ENCODE data around the gene AGO4.

DNA sequence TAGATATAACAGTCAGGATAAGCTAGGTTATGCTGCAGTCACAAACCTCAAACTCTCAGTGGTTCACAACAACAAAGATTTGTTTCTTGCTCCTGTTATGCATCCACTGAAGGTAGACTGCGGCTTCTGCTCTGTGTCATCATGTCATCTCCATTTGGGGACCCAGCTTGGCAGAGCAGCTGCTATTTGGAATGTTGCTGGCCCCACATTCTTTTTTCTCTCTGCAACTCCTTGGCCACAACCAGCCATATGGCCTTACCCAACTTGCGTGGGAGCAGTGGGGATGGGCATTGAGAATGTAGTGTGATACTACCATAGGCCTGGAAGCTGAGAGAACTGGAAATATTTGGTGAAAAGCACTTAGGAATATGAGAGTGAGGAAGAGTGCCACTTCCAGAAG, 26.4 kb downstream of the AGO4 start:
- TF ChIP-seq, protein P1, sequence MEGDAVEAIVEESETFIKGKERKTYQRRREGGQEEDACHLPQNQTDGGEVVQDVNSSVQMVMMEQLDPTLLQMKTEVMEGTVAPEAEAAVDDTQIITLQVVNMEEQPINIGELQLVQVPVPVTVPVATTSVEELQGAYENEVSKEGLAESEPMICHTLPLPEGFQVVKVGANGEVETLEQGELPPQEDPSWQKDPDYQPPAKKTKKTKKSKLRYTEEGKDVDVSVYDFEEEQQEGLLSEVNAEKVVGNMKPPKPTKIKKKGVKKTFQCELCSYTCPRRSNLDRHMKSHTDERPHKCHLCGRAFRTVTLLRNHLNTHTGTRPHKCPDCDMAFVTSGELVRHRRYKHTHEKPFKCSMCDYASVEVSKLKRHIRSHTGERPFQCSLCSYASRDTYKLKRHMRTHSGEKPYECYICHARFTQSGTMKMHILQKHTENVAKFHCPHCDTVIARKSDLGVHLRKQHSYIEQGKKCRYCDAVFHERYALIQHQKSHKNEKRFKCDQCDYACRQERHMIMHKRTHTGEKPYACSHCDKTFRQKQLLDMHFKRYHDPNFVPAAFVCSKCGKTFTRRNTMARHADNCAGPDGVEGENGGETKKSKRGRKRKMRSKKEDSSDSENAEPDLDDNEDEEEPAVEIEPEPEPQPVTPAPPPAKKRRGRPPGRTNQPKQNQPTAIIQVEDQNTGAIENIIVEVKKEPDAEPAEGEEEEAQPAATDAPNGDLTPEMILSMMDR (IDR thresholded peaks at IDR 0.05; ENCODE audit: low read depth, low read length) = no peak
- no peak for TF ChIP-seq EZH2phosphoT487 (IDR thresholded peaks at IDR 0.05; ENCODE audit: low read depth)

All from OCI-LY3 (cell line).